Stimulated activated CD8-positive, alpha-beta memory T cell treated with anti-CD3 and anti-CD28 coated beads, Interleukin-4, amount 100 ng/mL, for 4 hours (primary cell): ENCODE measurements around the gene TRAIP.

Source experiments
- DNase-seq, 2 donors: peaks; one replicate each; pipeline ENCODE4 v3.0.0-alpha.2; 2020; ENCODE audit warnings: low read depth in 2 of 2, low spot score in 1 of 2

The TRAIP gene

DNA sequence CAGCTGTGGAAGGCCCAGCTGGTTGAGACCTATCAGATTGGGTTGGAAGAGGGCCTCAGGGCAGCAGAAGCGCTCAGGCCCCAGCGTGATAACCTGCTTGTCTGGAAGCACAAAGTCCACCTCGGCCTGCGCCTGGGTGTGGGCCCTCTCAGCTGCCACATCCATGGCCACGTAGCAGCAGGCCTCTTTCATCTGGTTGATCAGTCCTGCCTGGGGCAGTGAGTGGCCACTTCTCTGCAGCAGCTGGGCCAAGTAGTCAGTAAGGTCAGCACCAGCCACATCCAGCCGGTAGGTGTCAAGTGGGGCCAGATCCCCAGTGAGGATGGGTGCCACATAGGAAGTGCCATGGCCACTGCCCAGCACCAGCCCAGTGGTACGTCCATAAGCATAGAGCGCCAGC is 17.3 kb upstream of the TRAIP start:
- no peak for DNase-seq

DNA sequence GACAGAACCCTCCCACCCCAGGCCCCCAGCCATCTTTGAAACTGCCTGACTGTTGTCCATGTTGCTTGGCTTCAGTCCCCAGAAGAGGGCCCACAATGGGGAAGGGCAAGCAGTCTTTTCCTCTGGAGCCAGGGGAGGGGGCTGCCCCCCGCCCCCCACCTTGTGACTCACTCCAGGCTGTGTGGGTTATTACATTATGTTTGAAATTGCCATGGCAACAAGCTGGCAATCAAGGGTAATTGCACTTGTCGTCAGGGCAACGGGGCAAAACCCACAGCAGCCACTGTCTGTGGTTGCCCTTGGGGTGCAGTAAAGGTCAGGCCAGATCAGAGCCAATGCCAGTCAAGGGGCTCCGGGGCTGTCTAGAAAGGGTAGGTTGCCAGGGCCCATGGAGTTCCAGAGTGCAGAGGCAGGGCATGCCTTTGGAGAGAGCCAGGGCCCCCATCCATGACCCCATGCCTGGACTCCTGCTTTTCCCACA is 16.5 kb upstream of the TRAIP start:
- no peak for DNase-seq

DNA sequence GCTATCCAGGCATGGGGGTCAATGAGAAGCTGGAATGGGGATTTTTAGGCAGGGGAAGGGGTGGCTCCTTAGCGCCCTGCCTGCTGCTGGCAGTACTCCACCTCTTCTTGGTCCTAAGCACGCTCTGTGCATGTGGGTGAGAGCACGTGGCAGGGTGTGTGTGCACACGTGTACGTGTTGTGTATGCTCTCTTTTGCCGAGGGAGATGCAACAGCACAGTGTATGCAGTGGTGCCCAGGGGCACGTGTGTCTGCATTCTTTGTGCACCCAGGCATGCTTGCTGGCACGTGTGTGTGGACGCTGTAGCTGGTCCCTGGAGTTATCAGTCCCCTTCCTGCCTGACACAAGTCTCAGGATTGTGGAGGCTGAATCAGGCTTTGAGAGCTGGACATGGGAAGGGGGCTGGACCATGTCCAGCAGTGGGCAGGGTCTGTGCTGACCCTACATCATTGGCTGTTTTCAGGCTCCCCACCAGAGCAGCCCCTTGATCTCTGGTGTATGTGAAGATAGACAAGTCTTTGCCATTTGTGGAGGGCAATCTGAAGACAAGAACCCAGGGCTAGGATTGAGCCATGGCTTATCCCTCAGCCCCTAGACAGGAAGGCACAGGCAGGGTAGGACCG is 15.3 kb upstream of the TRAIP start:
- no peak for DNase-seq

DNA sequence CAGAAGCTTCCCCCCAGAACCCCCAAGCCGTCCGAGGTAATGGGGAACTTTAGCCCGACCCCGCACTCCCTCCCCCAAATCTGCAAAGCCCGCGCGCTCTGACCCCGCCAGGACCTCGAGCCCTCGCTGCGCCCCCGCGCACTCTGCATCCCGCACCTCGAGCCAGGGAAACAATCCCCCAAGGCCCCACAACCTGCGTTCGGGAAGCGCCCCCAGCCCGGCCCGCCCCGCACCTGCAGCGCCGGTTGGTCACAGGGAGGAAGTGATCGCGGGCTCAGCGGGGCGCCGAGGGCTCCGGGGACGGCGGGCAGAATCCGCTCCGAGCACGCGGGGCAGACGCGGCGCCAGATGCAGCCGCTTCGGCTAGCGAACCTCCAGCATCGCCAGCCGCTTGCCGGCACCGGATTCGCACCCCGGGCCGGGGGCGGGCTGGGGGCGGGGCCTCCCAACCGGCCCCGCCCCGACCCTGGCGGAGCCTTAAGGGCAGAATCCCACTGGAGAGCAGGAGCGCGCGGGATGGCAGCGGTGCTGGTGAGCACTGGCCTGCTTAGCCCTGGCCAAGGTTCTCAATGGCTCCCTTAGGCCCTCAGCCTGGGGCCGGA is 13.3 kb upstream of the TRAIP start, which contains the start of gene CAMKV:
Gene CAMKV (minus strand): TSS at position 382 of the 602 bp plus-strand sequence. CDS start 7,518 bp downstream, outside the sequence.
- DNase-seq: no peak

DNA sequence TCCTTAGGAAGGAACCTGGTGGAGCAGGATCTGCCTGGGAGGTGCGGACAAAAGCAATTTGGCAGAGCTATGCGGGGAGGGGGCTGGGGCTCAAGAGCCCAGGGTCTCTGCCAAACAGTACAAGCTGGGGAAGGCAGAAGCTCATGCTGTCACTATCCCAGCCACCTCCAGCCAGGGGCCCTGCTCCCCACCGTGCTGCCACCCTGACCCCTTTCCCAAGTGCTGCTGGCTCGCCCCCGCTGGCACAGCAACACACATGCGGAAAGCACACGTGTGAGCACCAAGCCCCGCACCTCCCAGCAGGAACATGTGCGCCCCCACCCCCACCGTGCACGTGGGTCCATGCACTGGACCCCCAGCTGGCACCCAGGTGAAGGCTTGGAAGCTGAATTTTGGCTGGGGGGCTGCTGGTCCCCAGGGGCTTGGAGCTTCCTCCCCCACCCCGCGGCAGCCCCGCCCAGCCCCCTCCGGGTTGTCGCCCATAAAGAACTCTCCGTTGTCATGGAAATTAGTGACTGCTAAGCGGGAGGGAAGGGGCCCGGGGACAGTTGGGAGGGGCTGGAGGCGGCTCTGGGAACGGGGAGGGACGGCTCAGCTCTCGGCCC is 12.6 kb upstream of the TRAIP start:
- DNase-seq: no peak

DNA sequence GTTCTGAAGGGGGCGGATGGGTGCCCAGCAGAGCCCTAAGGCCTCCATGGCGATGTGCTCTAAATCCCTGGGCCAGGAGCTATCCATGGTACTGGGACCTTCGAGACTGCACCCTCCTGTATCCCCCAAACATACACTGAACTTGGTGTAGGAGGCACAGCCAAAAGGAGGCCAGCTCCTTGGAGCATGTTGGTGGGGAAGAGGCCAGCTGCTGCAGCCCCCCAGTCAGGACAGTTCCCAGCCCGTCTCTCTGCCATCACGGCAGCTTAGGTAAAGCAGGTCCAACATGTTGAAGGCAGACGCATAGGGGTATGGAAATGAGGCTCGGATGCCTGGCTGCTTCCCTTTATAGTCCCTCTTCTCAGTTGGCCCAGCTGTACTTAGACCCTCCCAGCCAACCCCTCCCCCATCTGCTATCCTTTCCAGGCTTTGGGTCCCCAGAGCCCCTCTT is 11.5 kb upstream of the TRAIP start:
- no peak for DNase-seq

DNA sequence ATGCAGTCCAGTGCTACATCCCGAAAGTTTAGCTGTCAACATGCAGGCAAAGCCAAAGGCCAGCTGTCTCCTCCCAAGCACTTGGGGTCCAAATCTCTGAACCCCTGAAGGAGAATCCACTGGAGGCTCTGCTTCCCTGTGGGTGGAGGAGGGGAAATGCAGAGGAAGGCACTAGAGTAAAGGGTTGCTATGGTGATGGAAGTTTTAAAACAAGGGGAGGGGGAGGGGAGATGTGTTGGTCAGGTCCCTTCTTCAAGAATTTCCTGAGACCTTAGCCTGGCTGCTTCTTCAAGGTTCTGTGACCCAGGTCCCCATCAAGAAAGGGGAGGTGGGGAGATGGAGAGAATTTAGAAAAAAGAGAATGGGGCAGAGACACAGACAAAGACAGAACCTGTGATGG is 11.0 kb upstream of the TRAIP start:
- DNase-seq: no peak

DNA sequence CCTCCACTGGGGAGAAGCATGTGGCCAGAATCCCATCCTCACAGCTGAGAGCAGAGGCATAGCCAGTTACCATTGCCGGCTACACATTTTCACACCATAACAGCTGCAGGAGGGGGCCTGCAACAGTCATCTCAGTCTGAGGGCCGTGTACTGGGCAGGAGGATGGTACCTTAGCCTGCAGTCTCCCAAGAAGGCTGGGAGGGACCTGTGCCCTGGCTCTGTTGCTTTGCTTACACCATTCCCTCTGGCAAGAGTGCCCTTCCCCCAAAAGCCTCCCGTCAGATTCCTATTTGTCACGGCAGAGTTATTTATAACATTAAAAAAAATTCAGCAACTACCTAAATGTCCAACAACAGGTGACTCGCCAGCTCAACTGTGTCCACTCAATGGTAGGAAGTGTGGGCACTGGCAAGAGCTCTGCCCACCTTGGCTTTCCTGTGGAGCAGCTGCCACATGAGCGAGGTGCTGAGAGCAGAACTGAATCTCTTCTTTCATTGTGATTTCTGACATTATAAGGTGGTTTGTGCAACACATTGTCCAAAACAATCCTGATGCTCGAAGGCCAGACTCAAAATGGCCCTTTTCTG is 8.9 kb upstream of the TRAIP start:
- DNase-seq: no peak

DNA sequence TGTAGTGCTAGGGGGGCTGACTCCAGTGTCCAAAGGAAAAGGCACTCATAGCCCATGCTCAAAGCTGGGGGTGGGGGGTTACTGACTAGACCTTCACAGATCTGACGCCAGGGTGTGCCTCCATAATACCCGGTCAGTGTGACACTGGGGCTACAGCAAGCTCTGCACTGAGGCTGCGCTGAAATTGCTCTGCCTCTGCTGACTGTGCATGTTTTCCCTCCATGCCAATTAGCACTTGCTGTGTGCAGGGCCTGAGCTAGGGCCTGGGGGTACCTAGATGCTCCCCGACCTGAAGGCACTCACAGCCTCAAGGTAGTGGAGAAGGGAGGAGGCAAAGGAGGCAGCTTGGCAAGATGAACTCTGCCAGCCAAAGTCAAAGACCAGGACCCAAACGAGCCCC is 8.1 kb upstream of the TRAIP start:
- DNase-seq: no peak

DNA sequence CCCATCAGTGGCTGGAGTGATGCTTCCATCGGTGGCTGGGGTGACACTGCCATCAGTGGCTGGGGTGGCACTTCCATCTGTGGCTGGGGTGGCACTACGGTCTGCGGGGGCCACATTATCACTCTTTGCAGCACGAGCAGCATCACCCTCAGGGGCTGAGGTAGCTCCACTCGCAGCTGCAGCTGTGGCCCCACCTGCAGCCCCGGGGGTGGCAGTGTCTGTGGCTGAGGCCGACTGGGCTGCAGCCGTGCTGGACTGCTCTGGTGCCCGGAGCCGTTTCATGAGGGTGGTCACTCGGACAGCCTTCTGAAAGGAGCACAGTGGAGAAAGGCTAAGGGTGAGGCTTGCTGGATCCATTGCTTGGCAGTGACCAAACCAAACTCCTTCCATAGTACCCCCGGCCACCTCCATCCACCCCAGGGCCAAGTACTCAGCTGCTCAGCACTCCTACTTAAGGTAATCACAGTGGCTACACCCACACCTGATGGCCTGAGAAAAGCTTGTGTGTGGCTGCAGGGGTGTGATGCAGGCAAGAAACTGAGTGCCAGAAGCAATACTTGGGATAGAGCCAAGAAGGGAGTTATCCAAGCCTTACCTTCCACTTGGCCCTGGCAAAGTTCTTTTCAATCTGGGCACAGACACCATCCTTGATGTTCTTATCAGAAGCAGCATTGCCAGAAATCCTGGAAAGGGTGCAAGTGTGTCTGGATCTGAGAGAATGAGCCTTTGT is 3.4 kb upstream of the TRAIP start:
- DNase-seq: no peak

DNA sequence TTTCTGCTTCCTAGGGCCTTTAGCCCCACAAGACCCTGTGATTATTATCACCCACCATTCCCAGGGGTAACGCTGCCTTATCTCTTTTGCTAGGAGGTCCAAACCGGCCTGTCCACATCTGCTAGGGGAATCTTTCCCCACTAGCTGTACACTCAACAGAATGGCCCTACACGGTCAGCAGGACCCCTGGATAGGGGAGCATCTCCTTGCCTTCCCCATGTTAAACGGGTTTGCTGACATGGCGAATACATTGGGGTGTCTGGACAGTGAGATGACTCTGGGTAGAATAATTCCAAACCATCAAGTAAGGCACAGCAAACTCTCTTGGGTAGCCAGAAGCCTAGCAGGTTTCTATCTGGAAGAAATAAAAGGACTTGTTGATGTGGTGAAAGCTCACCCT is 702 bp downstream of the TRAIP start:
- DNase-seq: no peak

DNA sequence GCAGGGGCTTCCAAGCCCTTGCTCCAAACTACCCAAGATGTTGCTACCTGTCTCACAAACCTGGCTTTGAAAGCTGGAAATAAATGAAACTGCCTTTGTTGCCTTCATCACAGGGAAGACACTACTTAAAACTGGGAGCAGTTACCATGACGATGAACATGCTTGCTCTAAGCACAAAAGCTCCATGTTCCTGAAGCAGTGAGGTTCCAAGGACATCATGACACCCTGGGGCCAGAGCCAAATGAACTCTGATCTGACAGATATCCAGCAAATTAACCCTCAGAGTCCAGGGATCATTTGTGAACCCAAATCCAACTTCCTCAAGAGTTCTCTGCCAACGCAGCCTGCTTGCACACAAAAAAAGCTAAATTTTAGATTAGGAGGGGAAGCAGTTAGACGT is 10.7 kb downstream of the TRAIP start:
- DNase-seq: no peak

DNA sequence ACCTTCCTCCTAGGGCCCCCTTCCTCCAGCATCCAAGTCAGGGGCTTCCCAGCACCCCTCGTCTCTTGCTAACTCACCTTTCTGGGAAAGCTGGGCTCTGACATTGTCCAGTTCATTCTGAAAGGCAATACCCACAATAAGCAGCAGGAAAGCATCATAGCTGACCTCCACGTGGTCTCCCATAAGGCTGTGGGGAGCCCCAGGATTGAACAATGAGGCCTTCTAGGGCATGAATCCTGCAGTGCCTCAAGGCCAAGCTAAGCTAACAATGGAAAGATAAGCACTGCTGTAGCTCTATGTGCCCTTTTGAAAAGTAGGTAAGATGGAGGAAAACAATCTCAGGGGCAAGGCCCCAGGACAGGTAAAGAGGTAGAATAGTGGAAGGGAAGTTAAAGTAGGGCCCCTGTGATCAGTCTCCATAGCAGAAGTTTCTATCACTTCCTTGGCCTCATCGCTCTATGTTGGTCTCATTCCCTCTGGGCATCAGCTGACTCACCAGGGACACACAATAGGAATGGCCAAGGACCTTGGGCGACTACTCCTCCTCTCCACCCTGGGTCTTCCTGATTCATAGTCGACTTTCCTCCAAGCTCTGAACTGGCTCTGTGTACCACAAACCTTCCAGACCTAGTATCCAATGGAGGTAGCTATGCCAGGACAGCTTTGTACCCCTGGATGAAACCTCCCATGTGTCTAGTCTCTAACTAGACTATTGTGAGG is 11.7 kb downstream of the TRAIP start:
- no peak for DNase-seq

DNA sequence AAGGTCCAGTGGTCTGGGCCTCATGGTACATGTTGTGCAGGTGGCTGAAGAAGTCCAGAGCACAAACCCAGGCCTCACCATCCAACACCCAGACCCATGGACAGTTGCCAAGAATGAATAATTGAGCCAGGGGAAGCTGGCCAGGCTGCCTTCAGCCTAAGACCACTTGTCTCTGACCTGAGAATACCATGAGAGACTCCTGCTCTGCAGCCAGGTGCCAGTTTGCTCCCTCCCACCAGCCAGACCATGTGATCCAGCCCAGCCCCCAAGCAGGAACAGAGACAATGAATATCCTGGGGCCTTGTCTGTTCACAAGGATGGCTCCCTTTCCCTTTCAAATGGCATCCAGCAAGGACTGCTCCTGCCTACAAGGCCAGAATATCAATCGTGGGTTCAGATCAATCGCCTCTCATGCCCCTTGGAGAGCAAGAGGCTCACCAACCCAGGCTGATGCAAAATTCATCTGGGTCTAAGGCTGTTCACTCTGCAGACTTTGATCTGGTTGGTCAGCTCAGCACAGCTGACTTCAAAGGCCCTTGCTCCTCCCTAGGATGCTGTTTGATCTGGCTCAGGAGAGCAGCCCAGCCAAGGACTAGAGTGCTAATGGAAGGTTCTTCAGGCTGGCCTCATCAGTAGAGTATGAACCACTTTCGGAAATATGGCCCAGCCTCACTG is 13.4 kb downstream of the TRAIP start:
- no peak for DNase-seq

DNA sequence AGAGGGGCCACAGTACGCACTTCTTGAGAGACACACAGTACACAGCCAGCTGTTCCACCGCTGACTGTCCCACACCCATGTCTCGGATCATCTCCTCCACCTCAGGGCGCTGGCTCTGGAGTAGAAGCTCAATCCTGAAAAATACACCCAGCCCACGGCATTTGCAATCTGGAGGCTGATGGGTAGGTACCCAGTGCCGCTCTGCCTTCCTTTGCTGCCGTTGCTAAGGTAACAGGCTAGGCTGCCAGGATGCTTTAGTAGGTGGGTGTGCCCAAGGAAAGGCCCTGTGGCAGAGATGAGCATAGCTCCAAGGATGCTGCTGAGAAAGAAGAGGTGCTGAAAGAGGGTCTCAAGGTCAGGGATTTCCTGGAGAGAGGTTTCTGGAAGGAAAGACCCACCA is 14.6 kb downstream of the TRAIP start:
- DNase-seq: no peak

DNA sequence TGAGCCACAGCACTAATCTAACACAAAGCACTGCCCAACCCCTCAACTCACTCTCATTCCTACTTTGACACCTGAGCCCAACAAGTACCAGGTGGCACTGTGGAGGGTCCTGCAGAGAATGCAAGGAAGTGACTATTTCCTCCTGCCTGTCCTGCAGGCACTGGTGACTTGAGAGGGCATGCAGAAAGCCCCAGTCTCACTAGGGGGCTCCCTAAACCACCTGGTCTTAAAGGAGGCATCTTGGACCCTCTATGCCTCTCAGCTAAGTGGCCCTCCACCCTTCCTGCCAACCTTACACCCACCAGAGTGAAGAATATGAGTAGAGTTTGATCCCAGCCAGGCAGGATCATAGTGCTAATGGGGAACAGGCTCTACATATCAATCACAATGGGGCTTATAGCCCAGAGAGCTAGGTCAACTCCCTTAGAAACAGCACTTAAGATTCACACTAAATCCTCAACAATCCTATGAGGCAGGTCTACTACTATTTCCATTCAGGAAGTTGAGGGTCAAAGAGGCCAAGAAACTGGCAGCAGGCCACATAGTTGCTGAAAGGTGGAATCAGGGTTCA is 15.2 kb downstream of the TRAIP start:
- no peak for DNase-seq

DNA sequence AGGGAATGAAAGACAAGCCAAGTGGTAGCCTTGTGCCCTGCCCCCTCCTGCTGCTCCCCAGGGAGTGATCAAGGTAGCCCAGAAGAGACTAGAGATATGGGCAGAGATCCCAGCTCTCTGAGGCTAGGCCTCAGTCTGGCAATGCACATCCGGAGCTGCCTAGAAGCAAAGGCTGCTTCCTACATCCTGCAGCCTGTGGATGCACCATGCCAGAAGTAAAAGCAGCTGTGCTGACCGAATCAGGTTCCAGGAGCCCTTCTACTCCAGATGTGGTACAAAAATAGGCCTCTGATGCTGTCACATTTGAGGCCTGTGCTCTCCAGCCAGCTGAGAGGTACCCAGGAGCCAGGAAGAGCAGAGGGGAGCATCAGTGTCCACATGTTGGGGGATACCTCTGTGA is 16.0 kb downstream of the TRAIP start:
- DNase-seq: no peak

DNA sequence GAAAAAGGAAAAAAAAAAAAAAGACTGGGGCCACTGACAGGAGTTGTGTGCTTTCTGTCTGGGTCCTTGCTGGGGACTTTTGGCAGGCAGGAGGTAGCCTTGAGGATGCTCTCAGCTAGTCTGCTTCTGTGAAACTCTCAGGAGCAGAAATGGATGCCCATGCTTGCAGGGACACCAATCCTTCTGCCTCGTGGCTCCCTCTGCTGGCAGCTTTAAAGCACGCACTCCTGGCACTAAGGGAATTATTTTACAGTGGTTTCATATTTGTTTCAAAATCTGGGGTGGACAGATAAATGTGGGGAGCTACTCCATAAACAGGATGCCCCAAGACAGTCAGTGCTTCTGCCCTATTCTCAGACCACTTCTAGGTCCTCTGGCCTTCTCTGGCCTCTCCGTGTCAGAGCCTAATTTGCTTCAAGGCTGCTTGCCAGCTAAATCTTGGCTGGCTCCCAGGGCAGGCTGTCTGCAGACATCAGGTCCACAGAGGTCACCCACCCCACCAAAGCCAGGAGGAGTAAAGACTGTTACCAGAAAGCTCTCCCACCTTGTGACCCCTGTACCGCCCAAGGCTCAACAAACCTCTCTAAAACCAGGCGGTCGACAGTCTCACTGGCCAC is 17.1 kb downstream of the TRAIP start:
- DNase-seq: peak; percentile 60 to 66

DNA sequence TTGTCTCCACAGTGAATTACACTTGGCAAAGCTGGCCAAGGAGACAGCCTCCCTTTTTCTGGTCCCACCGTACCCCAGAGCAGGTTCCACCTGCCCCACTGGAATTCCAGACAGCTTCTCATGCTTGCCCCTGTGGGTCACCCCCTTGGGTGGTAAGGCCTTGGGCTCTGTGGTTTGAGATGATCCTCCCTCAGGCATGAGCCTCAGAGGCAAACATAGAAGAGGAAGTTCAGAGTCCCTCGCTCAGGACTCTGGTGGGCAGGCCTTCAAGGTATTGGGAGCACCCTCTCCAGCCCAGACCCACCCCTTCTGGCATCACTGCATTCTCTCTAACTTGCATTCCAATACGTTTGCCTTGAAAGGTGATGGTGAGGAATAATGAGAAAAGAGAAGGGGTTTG is 25.0 kb downstream of the TRAIP start:
- DNase-seq: no peak

DNA sequence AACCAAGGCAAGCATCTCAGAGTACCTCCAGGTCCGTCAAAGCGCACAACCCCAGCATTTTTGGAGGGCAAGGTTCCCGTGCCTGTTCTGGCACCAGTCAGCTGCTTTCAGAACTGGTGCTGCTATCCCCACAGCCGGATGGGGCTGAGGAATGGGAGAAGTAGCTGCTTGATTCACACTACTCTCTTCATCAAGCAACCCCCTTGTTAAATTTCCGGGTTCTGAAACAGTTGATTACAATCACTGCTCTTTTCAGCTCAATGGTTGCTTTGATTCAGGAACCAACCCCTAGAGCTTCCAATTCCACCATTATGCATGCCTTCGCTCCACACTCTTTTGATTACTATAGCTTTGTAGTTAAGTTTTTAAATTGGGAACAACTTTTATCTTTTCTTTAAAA is 30.3 kb downstream of the TRAIP start:
- DNase-seq: no peak
